Panc1 (cell line): ENCODE results near the gene ZNF521. TPM values are rescaled to one million over a fixed set of nuclear protein-coding genes. Genes with fewer than 3 reads are reported as not detected.

Source experiments
- ATAC-seq: fragments of 200-7000 bp; cut with Tn5 transposase; 2 replicates; pipeline ENCODE4 v1.9.1; 2020; ENCODE audit warnings: mild to moderate bottlenecking, moderate library complexity
- BruUV-seq: library from RNA; stranded (reverse); fragments of 400-500 nt; replicated peaks from 2 replicates; lab custom pipeline; 2021; lab: Mats Ljungman, UMichigan
- CTCF ChIA-PET: fragments of 300-600 bp; sonication (Branson Sonifier 250); formaldehyde crosslinking; loops from one replicate; lab custom pipeline; 2022; ENCODE audit warnings: antibody characterized with exemption; lab: Charles Lee
- POLR2A ChIA-PET: fragments of 300-600 bp; sonication (Branson Sonifier 250); formaldehyde crosslinking; loops from one replicate; lab custom pipeline; 2022; ENCODE audit warnings: antibody characterized with exemption; lab: Charles Lee
- DNase-seq: peaks from one replicate; pipeline ENCODE4 v3.0.0-alpha.2; 2010; ENCODE audit warnings: low read depth, low spot score
- H3K27ac ChIP-seq: 2 replicates; pipeline ENCODE4 v1.5.1; 2011; ENCODE audit warnings: mild to moderate bottlenecking, low read length, inconsistent platforms
- H3K27me3 ChIP-seq: fragments of 200-500 bp; sonication (Bioruptor generic); 2 replicates; pipeline ENCODE4 v1.6.0; 2014; ENCODE audit warnings: low read length, inconsistent platforms; ENCODE audit not compliant: control insufficient read depth, insufficient read depth
- H3K36me3 ChIP-seq: fragments of 200-500 bp; sonication (Bioruptor generic); 2 replicates; pipeline ENCODE4 v1.5.1; 2014; ENCODE audit warnings: inconsistent platforms, mild to moderate bottlenecking, low read length, moderate library complexity; ENCODE audit not compliant: control insufficient read depth, insufficient read depth
- H3K4me1 ChIP-seq: 2 replicates; pipeline ENCODE4 v1.5.1; 2011; ENCODE audit warnings: inconsistent platforms, mild to moderate bottlenecking, low read length, moderate library complexity; ENCODE audit not compliant: control insufficient read depth, insufficient read depth
- H3K4me3 ChIP-seq, 2 experiments: 2 replicates each; pipeline ENCODE4 v1.5.1; 2011 to 2012; ENCODE audit warnings: low read depth in 2 of 2, low read length in 2 of 2, mild to moderate bottlenecking in 2 of 2, inconsistent platforms in 1 of 2, moderate library complexity in 1 of 2
- H3K9me3 ChIP-seq: fragments of 200-500 bp; sonication (Bioruptor generic); 2 replicates; pipeline ENCODE4 v1.5.1; 2014; ENCODE audit warnings: low read depth, mild to moderate bottlenecking, inconsistent platforms, low read length, moderate library complexity; ENCODE audit not compliant: control insufficient read depth, insufficient read depth
- CTCF ChIP-seq: fragments of 450-650 bp; IDR thresholded peaks from 2 replicates; pipeline ENCODE4 v1.5.1; 2017; ENCODE audit warnings: mild to moderate bottlenecking
- POLR2AphosphoS5 ChIP-seq: IDR thresholded peaks from 2 replicates; pipeline ENCODE4 v1.6.1; 2012; ENCODE audit warnings: mild to moderate bottlenecking, low read depth, low read length, moderate library complexity
- REST ChIP-seq, 2 experiments: IDR thresholded peaks; 2 replicates each; pipeline ENCODE4 v1.6.1; 2011 to 2012; ENCODE audit warnings: low read depth in 2 of 2, control low read depth in 1 of 2, low read length in 1 of 2, mild to moderate bottlenecking in 1 of 2, moderate library complexity in 1 of 2; ENCODE audit not compliant: insufficient read depth in 1 of 2
- SIN3A ChIP-seq: IDR thresholded peaks from 2 replicates; pipeline ENCODE4 v1.6.1; 2012; ENCODE audit warnings: low read depth, mild to moderate bottlenecking, low read length, moderate library complexity, borderline replicate concordance; ENCODE audit not compliant: insufficient read depth
- TCF7L2 ChIP-seq: IDR thresholded peaks from 2 replicates; pipeline ENCODE4 v1.6.1; 2011; ENCODE audit warnings: mild to moderate bottlenecking, low read depth, low read length, inconsistent platforms
- in situ Hi-C: cut with HindIII; loops from 2 replicates; pipeline ENCODE4 v1.10.0; 2016; ENCODE audit warnings: low sequenced_read_pairs, low pct_unique_long_range_greater_than_20kb
- intact Hi-C: fragments of 100-400 bp; cut with micrococcal nuclease; formaldehyde crosslinking; loops from one replicate; pipeline ENCODE4 v1.10.0; 2022; ENCODE audit not compliant: unreplicated experiment
- total RNA-seq: library from RNA; stranded (reverse); gene quantifications from one replicate; pipeline ENCODE4 v1.2.1, GENCODE V29; 2021; ENCODE audit not compliant: unreplicated experiment

The ZNF521 gene
- total RNA-seq, 1 experiment from 2014 or later: 0.15 TPM

- Histone ChIP-seq H3K4me3 (no peak overlapping the region), H3K36me3 (no peaks in the 10 kb centered on the region), H3K9me3 (no peaks in the 10 kb centered on the region), H3K27me3 (no peaks in the 10 kb centered on the region), H3K27ac (no peak overlapping the region), H3K4me1 (no peaks in the 10 kb centered on the region)
- intact Hi-C loops: no loop called here
- POLR2A ChIA-PET: no interaction called here
- TF ChIP-seq TCF7L2: no peak
- no peak for TF ChIP-seq SIN3A
- no peak for TF ChIP-seq REST (IDR thresholded peaks at IDR 0.05; ENCODE audit: insufficient read depth in 1 of 2, low read depth in 2 of 2, low read length in 1 of 2)
- no peak for TF ChIP-seq POLR2AphosphoS5
- CTCF ChIA-PET: no interaction called here
- BruUV-seq: no TSS peak
- DNase-seq: no peak
- ATAC-seq: no peak
- in situ Hi-C loops: no loop called here
These were observed 72.4 kb downstream of the ZNF521 start for GRCh38 chr18:25279556-25279955.

- no peak overlapping the region for H3K27ac ChIP-seq
- no TSS peak for BruUV-seq
- DNase-seq: no peak
- ChIA-PET CTCF (no interaction called here), POLR2A (no interaction called here)
- in situ Hi-C loops: no loop called here
- intact Hi-C loops: no loop called here
- H3K27me3 ChIP-seq: no peaks in the 10 kb centered on the region
- TF ChIP-seq SIN3A (no peak), REST (IDR thresholded peaks at IDR 0.05; ENCODE audit: insufficient read depth in 1 of 2, low read depth in 2 of 2, low read length in 1 of 2) (no peak), CTCF (no peak), POLR2AphosphoS5 (no peak), TCF7L2 (no peak)
- H3K4me1 ChIP-seq: no peaks in the 10 kb centered on the region
- no peak for ATAC-seq
- H3K36me3 ChIP-seq: no peaks in the 10 kb centered on the region
- no peaks in the 10 kb centered on the region for H3K9me3 ChIP-seq
- no peak overlapping the region for H3K4me3 ChIP-seq
These were observed 72.8 kb downstream of the ZNF521 start for GRCh38 chr18:25279133-25279532.
